Measurements from ENCODE around the gene SHANK3.
A peak's percentile ranks its signal among the peaks of the same experiment; 100 is the strongest.
"Not testable (repeated sequence)": the region's sequence is repeated elsewhere in the genome, so short reads cannot be mapped to it uniquely, and the experiment has no call there.

Gene SHANK3

GRCh38 chr22:50672471-50673230, at the start of gene SHANK3:
Gene SHANK3, plus strand, starts transcription at chr22:50672823.
- no peak for DNase-seq (ENCODE audit: low read depth in 1 of 2, low spot score in 1 of 2)

- DNase-seq (ENCODE audit: low read depth in 1 of 2, low spot score in 1 of 2) = no peak
Measured at GRCh38 chr22:50624347-50625130, 48.1 kb upstream of the SHANK3 start.

- no peak for DNase-seq (ENCODE audit: low read depth in 1 of 2, low spot score in 1 of 2)
Measured at GRCh38 chr22:50625131-50625567, 47.5 kb upstream of the SHANK3 start.

GRCh38 chr22:50625568-50626313, 46.9 kb upstream of the SHANK3 start:
- no peak for DNase-seq (ENCODE audit: low read depth in 1 of 2, low spot score in 1 of 2)

- no peak for DNase-seq (ENCODE audit: low read depth in 1 of 2, low spot score in 1 of 2)
Measured at GRCh38 chr22:50626314-50626849, 46.2 kb upstream of the SHANK3 start.

- DNase-seq (ENCODE audit: low read depth in 1 of 2, low spot score in 1 of 2) = no peak
Measured at GRCh38 chr22:50626850-50627641, 45.6 kb upstream of the SHANK3 start.

- peak; percentile 48 to 66 for DNase-seq (ENCODE audit: low read depth in 1 of 2, low spot score in 1 of 2)
Measured at GRCh38 chr22:50627642-50628542, 44.7 kb upstream of the SHANK3 start, which contains the start of gene ARSA. Gene ARSA, minus strand, starts transcription at chr22:50628152. Its CDS starts 373 bp downstream, at chr22:50627779.

GRCh38 chr22:50628543-50629134, 44.0 kb upstream of the SHANK3 start:
- DNase-seq (ENCODE audit: low read depth in 1 of 2, low spot score in 1 of 2) = no peak

- DNase-seq (ENCODE audit: low read depth in 1 of 2, low spot score in 1 of 2) = no peak
Measured at GRCh38 chr22:50630376-50630775, 42.2 kb upstream of the SHANK3 start.

GRCh38 chr22:50633086-50633485, 39.5 kb upstream of the SHANK3 start:
- DNase-seq (ENCODE audit: low read depth in 1 of 2, low spot score in 1 of 2) = no peak

GRCh38 chr22:50633771-50634170, 38.9 kb upstream of the SHANK3 start:
- DNase-seq (ENCODE audit: low read depth in 1 of 2, low spot score in 1 of 2) = no peak

- no peak for DNase-seq (ENCODE audit: low read depth in 1 of 2, low spot score in 1 of 2)
Measured at GRCh38 chr22:50635591-50635990, 37.0 kb upstream of the SHANK3 start.

- not testable (repeated sequence) for DNase-seq (ENCODE audit: low read depth in 1 of 2, low spot score in 1 of 2)
Measured at GRCh38 chr22:50640296-50640695, 32.3 kb upstream of the SHANK3 start.

GRCh38 chr22:50640857-50641647, 31.6 kb upstream of the SHANK3 start:
- no peak for DNase-seq (ENCODE audit: low read depth in 1 of 2, low spot score in 1 of 2)

- no peak for DNase-seq (ENCODE audit: low read depth in 1 of 2, low spot score in 1 of 2)
Measured at GRCh38 chr22:50641696-50642607, 30.7 kb upstream of the SHANK3 start.

- not testable (repeated sequence) for DNase-seq (ENCODE audit: low read depth in 1 of 2, low spot score in 1 of 2)
Measured at GRCh38 chr22:50643021-50643820, 29.4 kb upstream of the SHANK3 start.

GRCh38 chr22:50643821-50644101, 28.9 kb upstream of the SHANK3 start:
- not testable (repeated sequence) for DNase-seq (ENCODE audit: low read depth in 1 of 2, low spot score in 1 of 2)
